WTC11 (cell line): Measurements from ENCODE around the gene FGR. TPM values are rescaled to one million over a fixed set of nuclear protein-coding genes. Genes with fewer than 3 reads are reported as not detected.

Source experiments
- ATAC-seq: fragments of 200-7000 bp; cut with Tn5 transposase; 2 replicates; pipeline ENCODE4 v1.10.0; 2021; ENCODE audit warnings: mild to moderate bottlenecking, moderate library complexity
- CTCF ChIA-PET: fragments of 300-600 bp; sonication (Branson Sonifier 250); formaldehyde crosslinking; loops from one replicate; lab custom pipeline; 2021; ENCODE audit warnings: antibody characterized with exemption; lab: Charles Lee
- POLR2A ChIA-PET: fragments of 350-600 bp; sonication (Branson Sonifier 250); formaldehyde crosslinking; loops from one replicate; lab custom pipeline; 2021; ENCODE audit warnings: antibody characterized with exemption; lab: Charles Lee
- DNase-seq: peaks from one replicate; pipeline ENCODE4 v3.0.0; 2021; ENCODE audit warnings: low spot score
- H3K27ac Mint-ChIP-seq: 2 replicates; pipeline ENCODE4 v1.8.0; 2021; ENCODE audit warnings: mixed read lengths
- H3K27me3 Mint-ChIP-seq: 2 replicates; pipeline ENCODE4 v1.8.0; 2021; ENCODE audit warnings: low read depth, mild to moderate bottlenecking, moderate library complexity, mixed read lengths
- H3K36me3 Mint-ChIP-seq: 2 replicates; pipeline ENCODE4 v1.8.0; 2021; ENCODE audit warnings: mixed read lengths
- H3K4me1 Mint-ChIP-seq: 2 replicates; pipeline ENCODE4 v1.8.0; 2022; ENCODE audit warnings: mixed read lengths
- H3K4me3 Mint-ChIP-seq: 2 replicates; pipeline ENCODE4 v1.8.0; 2021; ENCODE audit warnings: mild to moderate bottlenecking, moderate library complexity, mixed read lengths
- H3K9me3 Mint-ChIP-seq: 2 replicates; pipeline ENCODE4 v1.8.0; 2021; ENCODE audit warnings: mixed read lengths
- ATF1 ChIP-seq: sonication (generic); formaldehyde crosslinking; IDR thresholded peaks from 2 replicates; pipeline ENCODE4 v1.8.1; 2023; ENCODE audit warnings: mild to moderate bottlenecking, moderate library complexity, missing genetic modification reagents
- FOXJ3 ChIP-seq: sonication (generic); formaldehyde crosslinking; IDR thresholded peaks from 2 replicates; pipeline ENCODE4 v1.9.0; 2021; ENCODE audit warnings: missing genetic modification reagents, mild to moderate bottlenecking, borderline replicate concordance
- FOXK1 ChIP-seq: sonication (generic); formaldehyde crosslinking; IDR thresholded peaks from 2 replicates; pipeline ENCODE4 v1.8.0; 2022; ENCODE audit warnings: mild to moderate bottlenecking, moderate library complexity, missing genetic modification reagents
- FOXP1 ChIP-seq: sonication (generic); formaldehyde crosslinking; IDR thresholded peaks from 2 replicates; pipeline ENCODE4 v1.8.0; 2022; ENCODE audit warnings: missing genetic modification reagents, mild to moderate bottlenecking, moderate library complexity, borderline replicate concordance
- GRHL2 ChIP-seq: fragments of 250-450 bp; sonication (Bioruptor Pico); IDR thresholded peaks from 2 replicates; pipeline ENCODE4 v1.8.0; 2022; ENCODE audit warnings: mild to moderate bottlenecking, moderate library complexity; ENCODE audit not compliant: insufficient replicate concordance, severe bottlenecking
- NFATC4 ChIP-seq: fragments of 250-450 bp; sonication (Bioruptor Pico); IDR thresholded peaks from 2 replicates; pipeline ENCODE4 v1.9.0; 2021; ENCODE audit warnings: mild to moderate bottlenecking
- NR2C2 ChIP-seq: sonication (generic); formaldehyde crosslinking; IDR thresholded peaks from 2 replicates; pipeline ENCODE4 v1.8.0; 2022; ENCODE audit warnings: mild to moderate bottlenecking, missing genetic modification reagents
- SMAD3 ChIP-seq: sonication (generic); formaldehyde crosslinking; IDR thresholded peaks from 2 replicates; pipeline ENCODE4 v1.8.0; 2022; ENCODE audit warnings: missing genetic modification reagents, mild to moderate bottlenecking, borderline replicate concordance
- SP1 ChIP-seq: sonication (generic); formaldehyde crosslinking; conservative IDR thresholded peaks from 2 replicates; pipeline ENCODE4 v1.8.1; 2022; ENCODE audit warnings: missing genetic modification reagents
- TEAD1 ChIP-seq: sonication (generic); formaldehyde crosslinking; IDR thresholded peaks from 2 replicates; pipeline ENCODE4 v1.8.0; 2022; ENCODE audit warnings: mild to moderate bottlenecking, missing genetic modification reagents
- TEAD4 ChIP-seq: sonication (generic); formaldehyde crosslinking; IDR thresholded peaks from 2 replicates; pipeline ENCODE4 v1.8.0; 2022; ENCODE audit warnings: mild to moderate bottlenecking, missing genetic modification reagents
- total RNA-seq: library from RNA; stranded (reverse); gene quantifications from 3 replicates; pipeline ENCODE4 v1.2.3, GENCODE V29; 2021
- TF ChIP-seq, protein P1 (sequence below): sonication (generic); formaldehyde crosslinking; IDR thresholded peaks from 2 replicates; pipeline ENCODE4 v1.8.1; 2022; ENCODE audit warnings: low read depth, mild to moderate bottlenecking, moderate library complexity, missing genetic modification reagents, borderline replicate concordance
- TF ChIP-seq, protein P2 (sequence below): sonication (generic); formaldehyde crosslinking; IDR thresholded peaks from 2 replicates; pipeline ENCODE4 v1.8.0; 2023; ENCODE audit warnings: mild to moderate bottlenecking, missing genetic modification reagents
- TF ChIP-seq, protein P3 (sequence below): sonication (generic); formaldehyde crosslinking; IDR thresholded peaks from 2 replicates; pipeline ENCODE4 v1.8.0; 2022; ENCODE audit warnings: mild to moderate bottlenecking, missing genetic modification reagents
- TF ChIP-seq, protein P4 (sequence below): sonication (generic); formaldehyde crosslinking; IDR thresholded peaks from 2 replicates; pipeline ENCODE4 v1.8.1; 2023; ENCODE audit warnings: mild to moderate bottlenecking, missing genetic modification reagents, moderate library complexity

The FGR gene
- total RNA-seq, 1 experiment from 2014 or later, result 0.77 TPM

DNA sequence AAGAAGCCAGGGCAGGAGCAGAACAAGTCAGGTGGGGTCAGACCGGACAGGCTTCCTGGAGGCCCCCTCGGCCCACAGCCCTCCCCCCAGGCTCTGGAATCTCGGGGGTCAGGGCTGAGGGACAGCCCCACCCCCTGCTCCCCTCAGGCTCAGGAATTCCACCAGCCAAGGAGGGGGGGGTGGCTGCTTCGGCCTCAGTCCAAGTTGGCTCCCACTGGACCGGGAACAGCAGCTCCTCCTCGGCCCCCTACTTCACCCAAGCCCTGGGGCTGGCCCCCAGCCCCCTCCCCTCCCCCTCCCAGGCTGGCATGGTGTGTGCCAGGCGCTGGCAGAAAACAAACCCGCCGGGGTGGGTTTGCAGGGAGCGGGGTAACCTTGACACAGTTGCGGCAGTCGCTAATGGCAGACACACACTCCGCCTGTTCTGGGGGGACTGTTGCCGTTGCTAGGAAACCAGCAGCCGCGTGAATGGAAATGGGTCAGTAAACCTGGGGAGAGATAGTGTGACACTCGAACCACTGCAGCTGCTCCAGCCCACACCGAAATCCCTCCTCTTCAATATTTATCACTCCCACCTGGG lies 63.5 kb downstream of the FGR start (continued):
- TF ChIP-seq, protein P1, sequence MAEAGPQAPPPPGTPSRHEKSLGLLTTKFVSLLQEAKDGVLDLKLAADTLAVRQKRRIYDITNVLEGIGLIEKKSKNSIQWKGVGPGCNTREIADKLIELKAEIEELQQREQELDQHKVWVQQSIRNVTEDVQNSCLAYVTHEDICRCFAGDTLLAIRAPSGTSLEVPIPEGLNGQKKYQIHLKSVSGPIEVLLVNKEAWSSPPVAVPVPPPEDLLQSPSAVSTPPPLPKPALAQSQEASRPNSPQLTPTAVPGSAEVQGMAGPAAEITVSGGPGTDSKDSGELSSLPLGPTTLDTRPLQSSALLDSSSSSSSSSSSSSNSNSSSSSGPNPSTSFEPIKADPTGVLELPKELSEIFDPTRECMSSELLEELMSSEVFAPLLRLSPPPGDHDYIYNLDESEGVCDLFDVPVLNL (CRISPR knock-in tag), result no peak

DNA sequence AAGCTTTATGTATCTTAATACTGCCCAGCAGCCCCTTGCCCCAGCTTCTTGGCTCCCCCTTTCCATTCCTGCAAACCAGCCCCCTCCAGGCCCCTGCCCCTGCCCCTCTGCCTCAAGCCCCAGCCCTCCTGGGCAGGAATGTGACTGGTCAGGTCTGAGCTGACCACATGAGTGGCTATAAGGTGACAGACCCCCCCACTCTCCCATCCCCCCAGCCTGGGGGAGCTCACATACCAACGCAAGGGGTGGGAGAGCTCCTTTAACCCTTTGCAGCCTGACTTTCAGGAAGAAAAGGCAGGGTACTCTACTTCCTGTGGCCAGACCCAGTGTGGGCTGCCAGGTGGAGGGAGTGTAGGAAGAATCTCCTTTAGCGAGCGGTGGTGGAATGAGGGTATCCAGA lies 64.2 kb downstream of the FGR start:
- peak overlapping the region; percentile 98 for H3K27ac Mint-ChIP-seq
- no peaks in the 10 kb centered on the region for H3K27me3 Mint-ChIP-seq
- H3K9me3 Mint-ChIP-seq, result no peaks in the 10 kb centered on the region
- 0 out of 2 replicates have a peak, but pooled peaks have one; percentile 41 for TF ChIP-seq SP1 (CRISPR knock-in tag)
- TF ChIP-seq, protein P2, sequence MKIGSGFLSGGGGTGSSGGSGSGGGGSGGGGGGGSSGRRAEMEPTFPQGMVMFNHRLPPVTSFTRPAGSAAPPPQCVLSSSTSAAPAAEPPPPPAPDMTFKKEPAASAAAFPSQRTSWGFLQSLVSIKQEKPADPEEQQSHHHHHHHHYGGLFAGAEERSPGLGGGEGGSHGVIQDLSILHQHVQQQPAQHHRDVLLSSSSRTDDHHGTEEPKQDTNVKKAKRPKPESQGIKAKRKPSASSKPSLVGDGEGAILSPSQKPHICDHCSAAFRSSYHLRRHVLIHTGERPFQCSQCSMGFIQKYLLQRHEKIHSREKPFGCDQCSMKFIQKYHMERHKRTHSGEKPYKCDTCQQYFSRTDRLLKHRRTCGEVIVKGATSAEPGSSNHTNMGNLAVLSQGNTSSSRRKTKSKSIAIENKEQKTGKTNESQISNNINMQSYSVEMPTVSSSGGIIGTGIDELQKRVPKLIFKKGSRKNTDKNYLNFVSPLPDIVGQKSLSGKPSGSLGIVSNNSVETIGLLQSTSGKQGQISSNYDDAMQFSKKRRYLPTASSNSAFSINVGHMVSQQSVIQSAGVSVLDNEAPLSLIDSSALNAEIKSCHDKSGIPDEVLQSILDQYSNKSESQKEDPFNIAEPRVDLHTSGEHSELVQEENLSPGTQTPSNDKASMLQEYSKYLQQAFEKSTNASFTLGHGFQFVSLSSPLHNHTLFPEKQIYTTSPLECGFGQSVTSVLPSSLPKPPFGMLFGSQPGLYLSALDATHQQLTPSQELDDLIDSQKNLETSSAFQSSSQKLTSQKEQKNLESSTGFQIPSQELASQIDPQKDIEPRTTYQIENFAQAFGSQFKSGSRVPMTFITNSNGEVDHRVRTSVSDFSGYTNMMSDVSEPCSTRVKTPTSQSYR (CRISPR knock-in tag), result peak; percentile 79; the same call in 1 of the 2 replicates
- no peak for TF ChIP-seq GRHL2 (CRISPR knock-in tag)
- TF ChIP-seq, protein P3, sequence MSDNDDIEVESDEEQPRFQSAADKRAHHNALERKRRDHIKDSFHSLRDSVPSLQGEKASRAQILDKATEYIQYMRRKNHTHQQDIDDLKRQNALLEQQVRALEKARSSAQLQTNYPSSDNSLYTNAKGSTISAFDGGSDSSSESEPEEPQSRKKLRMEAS (CRISPR knock-in tag), result peak; percentile 22; the same call in 1 of the 2 replicates
- TF ChIP-seq TEAD4 (CRISPR knock-in tag), result peak; percentile 72; the same call in 1 of the 2 replicates
- no peak for TF ChIP-seq ATF1 (CRISPR knock-in tag)
- peak; percentile 81; the same call in 1 of the 2 replicates for TF ChIP-seq TEAD1 (CRISPR knock-in tag)
- TF ChIP-seq FOXK1 (CRISPR knock-in tag), result peak; percentile 53
- peak overlapping the region; percentile 67 for H3K4me3 Mint-ChIP-seq
- POLR2A ChIA-PET, result interaction anchor here (0.9 to 4.0 kb wide), 8 partner anchors 13 to 47 kb away, joined by 3 to 33 read pairs (median 5); partner anchors contain the start of gene AHDC1
- CTCF ChIA-PET, result interaction anchor here (1.0 to 16.0 kb wide), 31 partner anchors 10 to 264 kb away, joined by 3 to 489 read pairs (median 5); partner anchors contain the start of genes AHDC1 and STX12
- H3K4me1 Mint-ChIP-seq, result peaks cover 84% of the 10 kb centered on the region
- DNase-seq (peak; percentile 68), ATAC-seq (no peak)
- no peaks in the 10 kb centered on the region for H3K36me3 Mint-ChIP-seq

DNA sequence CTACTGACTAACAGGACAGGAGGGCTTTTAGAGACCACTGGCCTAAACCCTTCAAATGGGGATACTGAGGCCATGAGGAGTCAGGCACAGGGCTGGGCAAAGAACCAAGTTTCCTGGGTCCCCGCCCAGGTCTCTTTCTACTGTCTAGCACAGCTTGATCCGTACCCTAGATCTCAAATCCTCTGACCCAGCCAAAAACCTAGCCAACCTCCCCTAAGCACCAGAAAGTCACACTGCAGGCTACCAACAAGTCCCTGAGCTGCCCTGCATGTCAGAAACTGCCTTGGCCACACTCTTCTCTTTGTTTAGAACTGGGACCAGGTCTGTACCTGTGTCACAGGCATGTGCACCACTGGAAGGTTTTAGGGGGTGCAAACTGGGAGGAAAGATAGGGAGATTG lies 64.6 kb downstream of the FGR start:
- ChIA-PET CTCF (interaction anchor here (0.5 to 16.0 kb wide), 34 partner anchors 11 to 294 kb away, joined by 3 to 489 read pairs (median 6); partner anchors contain the start of gene AHDC1), POLR2A (interaction anchor here (0.6 to 4.0 kb wide), 8 partner anchors 13 to 645 kb away, joined by 3 to 33 read pairs (median 6); partner anchors contain the start of gene AHDC1)
- Mint-ChIP-seq H3K4me1 (peaks cover 88% of the 10 kb centered on the region), H3K36me3 (no peaks in the 10 kb centered on the region), H3K27me3 (no peaks in the 10 kb centered on the region), H3K9me3 (no peaks in the 10 kb centered on the region), H3K27ac (peak overlapping the region; percentile 98), H3K4me3 (peak overlapping the region; percentile 48)
- TF ChIP-seq NFATC4 (CRISPR knock-in tag), result no peak
- TF ChIP-seq FOXP1, result no peak
- no peak for TF ChIP-seq FOXJ3 (CRISPR knock-in tag)
- no peak for TF ChIP-seq SMAD3
- TF ChIP-seq, protein P4, sequence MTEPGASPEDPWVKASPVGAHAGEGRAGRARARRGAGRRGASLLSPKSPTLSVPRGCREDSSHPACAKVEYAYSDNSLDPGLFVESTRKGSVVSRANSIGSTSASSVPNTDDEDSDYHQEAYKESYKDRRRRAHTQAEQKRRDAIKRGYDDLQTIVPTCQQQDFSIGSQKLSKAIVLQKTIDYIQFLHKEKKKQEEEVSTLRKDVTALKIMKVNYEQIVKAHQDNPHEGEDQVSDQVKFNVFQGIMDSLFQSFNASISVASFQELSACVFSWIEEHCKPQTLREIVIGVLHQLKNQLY (CRISPR knock-in tag), result no peak
- no peak for TF ChIP-seq NR2C2
- ATAC-seq (no peak), DNase-seq (no peak)
